ENCODE measurements around the gene UTP14A. TPM values are rescaled to one million over a fixed set of nuclear protein-coding genes. Genes with fewer than 3 reads are reported as not detected.

Gene UTP14A
- 22.7 and 23.3 TPM in 2 replicates for total RNA-seq

DNA sequence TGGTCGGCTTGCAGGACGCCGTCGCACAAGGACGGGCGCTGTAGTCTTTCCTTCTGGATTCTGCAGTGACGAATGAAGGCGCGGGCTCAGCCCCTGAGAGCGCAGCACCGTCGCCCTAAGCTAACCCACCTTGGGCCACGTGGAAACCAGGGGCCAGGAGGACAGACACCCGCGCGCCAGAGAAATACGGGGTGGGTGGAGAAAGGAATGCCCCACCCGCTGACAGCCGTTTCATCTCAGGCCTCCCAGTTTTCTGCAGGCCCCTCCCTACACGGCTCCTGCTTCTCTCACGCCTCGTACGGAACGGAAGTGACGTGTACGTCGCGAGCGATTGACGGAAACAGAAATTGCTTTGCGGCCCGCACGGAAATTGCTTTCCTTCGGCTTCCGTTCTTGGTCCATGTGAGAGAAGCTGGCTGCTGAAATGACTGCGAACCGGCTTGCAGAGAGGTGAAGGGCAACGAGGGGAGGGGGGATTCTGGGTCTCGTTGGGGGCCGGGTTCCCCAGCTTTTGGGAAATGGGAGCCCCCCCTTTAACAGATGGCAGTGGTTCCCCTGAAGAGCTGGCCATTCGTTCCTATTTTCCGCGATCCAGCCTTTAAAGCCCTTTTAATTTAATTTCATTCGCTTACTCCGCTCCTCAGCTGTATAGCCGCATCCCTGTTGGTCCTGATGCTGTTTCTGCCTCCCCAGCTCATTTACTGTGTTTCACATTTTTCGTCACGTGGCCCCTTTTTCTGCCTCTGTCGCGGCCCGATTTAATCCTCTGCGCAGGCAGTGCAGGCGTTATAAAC lies at the start of gene UTP14A:
UTP14A (plus strand) TSS at position 378 of the 794 bp plus-strand sequence; CDS start at position 425, 47 bp downstream.

Other genes starting within 250 kb of the UTP14A start
- gene XPNPEP2, start 167.2 kb upstream of the UTP14A start, total RNA-seq, result not detected in 2 replicates
- gene SASH3, start 126.2 kb upstream of the UTP14A start, total RNA-seq, result not detected in 2 replicates
- 13.9 and 21.1 TPM in 2 replicates for gene ZDHHC9, start 62.3 kb upstream of the UTP14A start, total RNA-seq
- gene BCORL1, start 76.5 kb downstream of the UTP14A start, total RNA-seq, result 1.3 and 3.4 TPM in 2 replicates
- 12.2 and 14.3 TPM in 2 replicates for gene ELF4, start 204.3 kb downstream of the UTP14A start, total RNA-seq